HG03045 (cell line): Measurements from ENCODE around the gene FURIN.
"Not testable (repeated sequence)": the region's sequence is repeated elsewhere in the genome, so short reads cannot be mapped to it uniquely, and the experiment has no call there.

ENCODE experiments used
- ATAC-seq: cut with Tn5 transposase; IDR thresholded peaks from one replicate; pipeline ENCODE4 v1.9.1; 2021; ENCODE audit warnings: mild to moderate bottlenecking, moderate library complexity; ENCODE audit not compliant: unreplicated experiment

FURIN gene

DNA sequence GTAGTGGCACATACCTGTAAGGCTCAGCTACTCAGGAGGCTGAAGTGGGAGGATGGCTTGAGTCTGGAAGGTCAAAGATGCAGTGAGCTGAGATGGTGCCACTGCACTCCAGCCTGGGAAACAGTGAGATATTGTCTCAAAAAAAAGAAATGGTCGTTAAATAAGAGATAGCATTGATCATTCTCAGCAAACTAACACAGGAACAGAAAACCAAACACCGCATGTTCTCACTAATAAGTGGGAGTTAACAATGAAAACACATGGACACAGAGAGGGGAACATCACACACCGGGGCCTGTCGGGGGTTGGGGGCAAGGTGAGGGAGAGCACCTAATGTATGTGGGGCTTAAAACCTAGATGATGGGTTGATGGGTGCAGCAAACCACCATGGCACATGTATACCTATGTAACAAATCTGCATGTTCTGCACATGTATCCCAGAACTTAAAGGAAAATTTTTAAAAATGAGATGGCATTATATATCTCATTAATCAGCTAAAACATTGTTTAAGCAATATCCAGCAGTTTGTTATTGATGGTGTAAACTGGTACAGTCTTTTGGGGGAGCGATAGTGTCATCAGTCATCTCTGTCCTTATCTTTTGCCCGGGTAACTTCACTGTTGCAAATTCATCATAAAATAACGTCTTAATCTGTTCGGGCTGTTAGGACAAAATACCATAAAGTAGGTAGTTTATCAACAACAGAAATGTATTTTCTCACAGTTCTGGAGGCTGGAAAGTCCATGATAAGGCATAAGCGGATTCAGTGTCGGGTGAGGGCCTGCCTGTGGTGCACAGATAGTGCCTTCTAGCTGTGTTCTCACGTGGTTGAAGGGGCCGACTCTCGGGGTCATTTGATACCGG, 33.0 kb downstream of the FURIN start:
- ATAC-seq = no peak

DNA sequence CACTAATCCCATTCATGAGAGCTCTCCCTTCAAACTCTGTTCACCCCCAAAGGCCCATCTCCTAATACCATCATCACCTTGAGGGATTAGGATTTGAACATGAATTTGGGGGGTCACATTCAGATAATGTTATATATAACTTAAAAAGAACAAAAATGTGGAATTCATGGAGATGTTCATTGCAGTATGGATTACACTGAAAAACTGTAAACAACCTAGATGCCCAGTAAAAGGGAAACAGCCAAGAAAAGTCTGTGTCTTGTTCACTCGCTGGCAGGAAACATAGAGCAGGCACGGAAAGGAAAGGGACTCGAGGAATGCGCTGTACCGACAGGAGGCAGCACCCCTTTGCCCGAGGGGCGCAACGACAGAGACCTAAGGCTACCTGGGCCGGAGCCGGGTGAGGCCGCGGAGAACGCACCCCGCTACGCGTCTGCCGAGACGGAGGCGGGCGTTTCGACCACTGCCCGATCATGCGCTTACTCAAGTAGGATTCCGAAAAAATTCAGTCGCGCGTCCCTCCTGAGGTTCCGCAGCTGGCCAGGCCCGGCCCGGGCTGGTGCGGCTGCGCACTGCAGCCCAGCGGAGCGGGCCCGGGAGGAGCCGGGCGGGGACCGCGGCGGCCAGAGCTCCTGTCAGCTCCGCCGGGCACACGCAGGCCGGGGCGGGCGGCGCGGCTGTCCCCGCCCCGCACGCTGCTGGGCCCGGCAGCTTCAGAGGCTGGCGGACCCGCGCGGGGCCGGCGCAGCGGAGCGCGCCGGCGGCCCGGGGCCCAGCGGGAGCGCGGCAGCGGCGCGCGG, 33.9 kb downstream of the FURIN start:
- peak; percentile 72 for ATAC-seq

DNA sequence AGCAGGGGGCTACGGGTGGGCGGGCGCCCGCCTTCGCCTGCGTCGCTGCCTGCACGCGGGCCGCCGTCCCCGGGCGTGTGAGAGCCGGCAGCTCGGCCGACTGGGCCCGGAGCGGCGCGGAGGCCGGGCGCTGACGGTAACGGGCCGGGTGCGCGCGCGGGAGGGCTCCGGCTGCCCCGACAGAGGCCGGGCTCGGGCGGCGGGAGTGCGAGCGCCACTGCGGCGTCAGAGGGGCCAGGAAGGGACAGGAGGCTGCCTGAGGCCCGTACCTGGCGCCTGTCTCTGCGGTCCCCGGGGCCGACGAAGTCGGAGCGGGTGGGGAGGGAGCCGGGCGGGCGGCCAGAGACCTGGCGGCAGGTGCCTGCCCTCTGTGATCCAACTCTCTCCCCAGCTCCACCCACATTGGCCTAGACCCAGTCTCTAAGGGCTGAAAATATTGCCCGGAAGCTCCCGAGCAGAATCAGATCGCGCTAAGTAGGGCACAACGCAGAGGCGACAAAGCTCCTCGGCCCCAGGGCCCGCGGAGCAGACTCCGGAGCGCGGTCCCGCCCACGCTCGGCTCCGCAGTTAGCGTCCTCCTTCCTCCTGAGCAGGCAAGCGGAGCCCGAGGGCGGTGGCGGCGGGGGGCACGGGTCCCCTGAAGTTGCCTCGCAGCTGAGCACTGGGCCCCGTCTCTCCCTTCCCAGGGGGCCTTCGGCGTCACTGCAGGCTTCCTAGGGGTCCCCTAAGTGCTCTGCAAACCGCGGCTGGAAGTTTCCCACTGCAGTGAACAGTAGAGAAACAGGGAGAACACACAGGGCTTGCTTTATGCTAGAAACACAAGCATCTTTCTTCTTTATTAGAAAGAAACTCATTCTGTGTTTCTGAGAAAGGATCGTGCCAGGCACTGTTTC, 34.7 kb downstream of the FURIN start, which contains the start of gene MAN2A2:
TSS of gene MAN2A2 (plus strand) at position 463 of the 893 bp plus-strand sequence. CDS start 906 bp downstream, outside the sequence.
- peak; percentile 48 for ATAC-seq

DNA sequence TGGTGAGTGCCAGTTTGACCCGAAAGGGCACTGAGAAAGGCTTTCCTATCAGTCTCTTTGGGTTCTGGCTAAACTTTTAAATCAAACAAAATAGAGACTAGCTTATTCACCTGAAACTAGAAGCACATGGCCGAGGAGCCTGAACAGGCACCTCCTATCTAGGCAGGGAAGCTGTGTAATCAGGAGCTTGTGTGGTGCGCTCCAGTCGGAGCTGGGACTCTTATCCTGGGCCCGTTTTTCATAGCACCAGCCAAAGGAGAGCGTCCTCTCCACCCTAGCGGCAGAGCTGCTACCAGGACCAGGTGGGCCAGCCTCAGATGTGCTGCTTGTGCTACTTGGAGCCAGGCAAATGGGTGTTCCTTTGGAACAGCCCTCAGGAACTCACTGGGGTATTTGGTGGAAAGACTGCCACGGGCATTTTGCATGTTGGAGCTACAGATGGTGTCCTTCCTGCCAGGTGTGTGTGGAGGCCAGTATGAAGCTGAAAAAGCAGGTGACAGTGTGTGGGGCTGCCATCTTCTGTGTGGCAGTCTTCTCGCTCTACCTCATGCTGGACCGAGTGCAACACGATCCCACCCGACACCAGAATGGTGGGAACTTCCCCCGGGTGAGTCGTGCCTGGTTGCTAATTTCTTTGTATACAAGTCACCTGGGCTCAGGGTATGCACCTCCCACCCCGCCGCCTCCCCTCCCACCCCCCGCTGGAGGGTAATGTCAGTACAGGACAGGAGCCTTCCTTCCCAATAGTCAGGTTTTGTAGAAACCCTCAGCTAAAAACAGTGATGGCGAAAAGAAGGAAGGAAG, 35.5 kb downstream of the FURIN start:
- ATAC-seq = no peak

DNA sequence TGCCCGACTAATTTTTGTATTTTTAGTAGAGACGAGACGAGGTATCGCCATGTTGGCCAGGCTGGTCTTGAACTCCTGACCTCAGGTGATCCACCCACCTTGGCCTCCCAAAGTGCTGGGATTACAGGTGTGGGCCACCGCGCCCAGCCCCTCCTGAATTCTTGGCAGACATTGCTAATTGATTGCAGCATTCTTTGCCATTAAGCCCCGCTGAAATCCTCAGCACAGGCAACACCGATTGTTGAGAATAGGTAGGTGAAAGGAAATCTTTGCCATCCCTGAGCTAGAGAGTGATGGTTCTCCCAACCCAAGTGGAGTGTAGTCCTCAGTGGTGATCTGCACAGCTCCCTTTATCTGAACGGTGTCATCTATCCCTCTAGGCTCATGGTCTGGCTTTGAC, 36.4 kb downstream of the FURIN start:
- no peak for ATAC-seq

DNA sequence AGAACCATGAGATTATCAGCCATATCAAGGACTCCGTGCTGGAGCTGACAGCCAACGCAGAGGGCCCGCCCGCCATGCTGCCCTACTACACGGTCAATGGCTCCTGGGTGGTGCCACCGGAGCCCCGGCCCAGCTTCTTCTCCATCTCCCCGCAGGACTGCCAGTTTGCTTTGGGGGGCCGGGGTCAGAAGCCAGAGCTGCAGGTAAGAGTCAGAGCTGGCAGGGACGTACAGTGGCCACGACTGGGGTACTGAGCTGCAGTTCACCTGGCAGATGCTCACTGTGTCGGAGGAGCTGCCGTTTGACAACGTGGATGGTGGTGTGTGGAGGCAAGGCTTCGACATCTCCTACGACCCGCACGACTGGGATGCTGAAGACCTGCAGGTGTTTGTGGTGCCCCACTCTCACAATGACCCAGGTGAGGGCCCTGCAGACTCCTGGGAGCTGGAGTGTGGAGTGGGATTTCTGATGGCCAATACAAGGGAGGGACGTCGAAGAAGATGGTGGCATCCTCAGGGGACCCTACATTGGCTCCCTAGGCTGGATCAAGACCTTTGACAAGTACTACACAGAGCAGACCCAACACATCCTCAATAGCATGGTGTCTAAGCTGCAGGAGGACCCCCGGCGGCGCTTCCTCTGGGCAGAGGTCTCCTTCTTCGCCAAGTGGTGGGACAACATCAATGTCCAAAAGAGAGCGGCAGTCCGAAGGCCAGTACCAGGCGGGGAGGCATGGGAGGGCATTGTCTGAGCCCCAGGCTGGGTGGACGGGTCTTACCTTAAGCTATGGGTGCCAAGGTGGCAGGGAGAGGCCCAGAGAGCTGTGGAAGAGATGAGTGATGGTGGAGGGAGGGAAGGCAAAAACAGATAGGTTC, 37.2 kb downstream of the FURIN start:
- ATAC-seq = no peak

DNA sequence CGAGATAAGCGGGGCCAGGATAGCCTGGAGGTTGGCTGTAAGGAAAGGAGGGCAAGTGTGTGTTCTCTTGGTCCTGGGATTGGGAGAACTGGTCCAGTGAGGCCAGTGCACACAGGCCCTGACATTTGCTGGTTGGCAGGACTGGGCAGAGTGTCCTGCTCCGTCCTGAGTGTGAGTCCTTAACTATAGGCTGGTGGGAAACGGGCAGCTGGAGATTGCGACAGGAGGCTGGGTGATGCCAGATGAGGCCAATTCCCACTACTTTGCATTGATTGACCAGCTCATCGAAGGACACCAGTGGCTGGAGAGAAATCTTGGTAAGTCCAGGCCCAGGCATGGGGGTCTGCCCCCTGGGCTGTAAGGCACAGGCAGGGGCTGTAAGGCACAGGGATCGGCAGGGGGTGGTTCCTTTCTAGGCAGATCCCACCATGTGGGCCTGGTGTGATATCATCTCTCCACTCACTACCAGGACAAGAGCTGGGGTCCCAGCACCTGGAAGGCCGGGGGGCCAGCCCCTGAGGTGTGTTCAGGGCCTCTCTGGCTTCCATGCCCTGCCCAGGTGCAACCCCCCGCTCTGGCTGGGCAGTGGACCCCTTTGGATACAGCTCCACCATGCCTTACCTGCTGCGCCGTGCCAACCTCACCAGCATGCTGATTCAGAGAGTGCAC, 37.9 kb downstream of the FURIN start:
- ATAC-seq = no peak

DNA sequence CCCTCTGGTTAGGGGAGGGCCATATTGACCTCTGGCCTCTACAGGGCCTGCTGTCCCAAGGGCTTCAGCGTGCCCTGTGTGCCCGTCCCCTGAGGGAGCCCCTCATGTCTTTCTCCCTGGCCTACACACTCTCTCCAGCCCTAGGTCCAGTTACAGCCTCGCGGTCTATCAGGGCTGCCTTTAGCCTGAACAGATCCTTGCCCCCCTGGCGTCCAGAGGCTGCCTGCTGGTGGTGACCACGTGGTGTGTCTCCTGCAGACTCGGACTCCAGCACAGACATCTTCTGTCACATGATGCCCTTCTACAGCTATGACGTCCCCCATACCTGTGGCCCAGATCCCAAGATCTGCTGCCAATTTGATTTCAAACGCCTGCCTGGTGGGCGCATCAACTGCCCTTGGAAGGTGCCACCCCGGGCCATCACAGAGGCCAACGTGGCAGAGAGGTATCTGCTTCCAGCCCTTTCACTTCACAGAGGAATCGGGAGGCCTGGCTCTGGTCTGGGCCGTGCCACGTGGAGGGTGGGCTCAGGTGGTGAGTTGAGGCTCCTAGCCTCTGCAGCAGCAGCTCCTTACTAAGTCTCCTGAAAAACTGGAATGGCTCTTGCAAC, 38.8 kb downstream of the FURIN start:
- no peak for ATAC-seq

DNA sequence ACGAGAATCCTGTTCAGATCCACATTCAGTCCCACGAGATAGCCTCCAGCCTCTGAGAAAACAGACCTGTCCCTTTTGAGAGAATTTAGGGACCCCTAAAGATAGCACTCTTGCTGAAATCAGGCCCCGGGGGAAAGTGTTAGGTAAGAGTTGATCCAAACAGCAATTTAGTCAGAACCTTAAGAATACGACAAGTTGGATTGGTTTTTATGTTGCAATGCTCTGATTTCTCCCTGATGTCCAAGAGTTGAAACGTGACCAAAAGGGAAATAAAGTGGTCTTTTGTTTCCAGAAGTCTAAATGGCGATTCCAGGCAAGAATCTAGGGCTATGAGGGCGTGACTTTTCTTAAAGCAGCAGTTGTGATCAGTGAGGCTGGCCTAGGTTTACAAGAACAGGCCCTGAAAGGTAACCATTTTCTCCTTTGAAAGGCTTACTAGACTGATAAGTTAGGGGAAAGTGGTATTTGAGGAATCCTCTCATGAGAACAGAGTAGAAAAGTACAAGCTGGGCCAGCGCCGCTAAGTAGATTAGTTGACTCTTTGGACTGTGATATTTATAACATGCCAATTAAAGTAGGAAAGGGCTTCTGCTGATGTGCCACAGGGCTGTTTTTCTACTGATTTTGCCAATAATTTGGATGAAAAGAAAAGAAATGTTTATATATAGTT, 39.6 kb downstream of the FURIN start:
- no peak for ATAC-seq

DNA sequence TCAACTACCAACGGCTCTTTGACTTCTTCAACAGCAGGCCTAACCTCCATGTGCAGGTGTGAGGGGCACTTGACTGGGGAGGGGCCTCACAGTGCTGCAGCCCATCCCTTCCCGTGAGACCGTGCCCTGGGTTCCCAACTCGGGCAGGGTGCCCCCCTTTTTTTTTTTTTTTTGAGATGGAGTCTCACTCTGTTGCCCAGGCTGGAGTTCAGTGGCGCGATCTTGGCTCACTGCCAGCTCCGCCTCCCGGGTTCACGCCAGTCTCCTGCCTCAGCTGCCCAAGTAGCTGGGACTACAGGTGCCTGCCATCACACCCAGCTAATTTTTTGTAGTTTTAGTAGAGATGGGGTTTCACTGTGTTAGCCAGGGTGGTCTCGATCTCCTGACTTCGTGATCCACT, 41.1 kb downstream of the FURIN start:
- ATAC-seq = not testable (repeated sequence)

DNA sequence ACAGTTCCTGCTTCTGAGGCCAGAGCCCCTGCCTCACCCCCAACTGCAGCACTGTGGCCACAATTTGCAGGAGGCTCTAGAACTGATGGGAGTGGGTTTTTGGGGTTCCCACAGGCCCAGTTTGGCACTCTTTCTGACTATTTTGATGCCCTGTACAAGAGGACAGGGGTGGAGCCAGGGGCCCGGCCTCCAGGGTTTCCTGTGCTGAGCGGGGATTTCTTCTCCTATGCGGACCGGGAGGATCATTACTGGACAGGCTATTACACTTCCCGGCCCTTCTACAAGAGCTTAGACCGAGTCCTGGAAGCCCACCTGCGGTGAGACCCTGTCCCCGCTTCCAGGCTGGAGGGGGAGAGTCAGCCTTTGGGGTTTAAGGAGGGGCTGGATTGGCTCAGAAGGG, 41.6 kb downstream of the FURIN start:
- no peak for ATAC-seq

DNA sequence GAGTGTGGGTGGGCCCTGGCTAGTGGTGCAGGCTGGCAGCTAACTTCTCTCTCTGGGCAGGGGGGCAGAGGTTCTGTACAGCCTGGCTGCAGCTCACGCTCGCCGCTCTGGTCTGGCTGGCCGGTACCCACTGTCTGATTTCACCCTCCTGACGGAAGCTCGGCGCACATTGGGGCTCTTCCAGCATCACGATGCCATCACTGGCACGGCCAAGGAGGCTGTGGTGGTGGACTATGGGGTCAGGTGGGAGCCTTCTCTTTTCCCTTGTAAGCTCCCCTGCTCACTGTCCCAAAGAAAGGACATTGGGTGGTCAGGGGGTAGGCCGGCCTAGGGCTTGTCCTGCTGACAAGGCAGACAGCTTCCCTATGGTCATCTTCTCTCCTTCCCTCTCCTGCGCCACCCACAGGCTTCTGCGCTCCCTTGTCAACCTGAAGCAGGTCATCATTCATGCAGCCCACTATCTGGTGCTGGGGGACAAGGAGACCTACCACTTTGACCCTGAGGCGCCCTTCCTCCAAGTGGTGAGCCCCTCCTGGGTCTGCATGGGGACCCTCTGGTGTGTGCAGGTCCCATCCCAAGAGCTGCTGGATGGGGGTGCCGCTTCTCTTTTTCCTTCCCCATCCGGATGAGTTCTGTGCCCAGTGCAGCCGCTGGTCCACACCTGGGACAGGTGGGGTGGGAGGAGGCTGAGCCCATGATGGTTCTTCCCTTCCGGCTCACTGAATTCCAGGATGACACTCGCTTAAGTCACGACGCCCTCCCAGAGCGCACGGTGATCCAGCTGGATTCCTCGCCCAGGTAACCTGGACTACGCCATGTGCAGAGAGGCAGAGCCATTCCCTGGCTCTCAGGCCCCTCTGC, 42.3 kb downstream of the FURIN start:
- ATAC-seq = no peak

DNA sequence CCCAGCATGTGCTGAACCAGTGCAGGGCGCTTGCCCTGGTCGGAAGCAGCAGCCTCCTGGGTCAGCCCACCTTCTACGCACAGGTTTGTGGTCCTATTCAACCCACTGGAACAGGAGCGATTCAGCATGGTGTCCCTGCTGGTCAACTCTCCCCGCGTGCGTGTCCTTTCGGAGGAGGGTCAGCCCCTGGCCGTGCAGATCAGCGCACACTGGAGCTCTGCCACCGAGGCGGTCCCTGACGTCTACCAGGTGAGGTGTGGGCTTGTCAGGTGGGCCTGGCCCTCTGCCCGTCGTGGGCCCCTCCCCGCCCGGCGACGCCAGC, 42.9 kb downstream of the FURIN start:
- ATAC-seq = no peak

DNA sequence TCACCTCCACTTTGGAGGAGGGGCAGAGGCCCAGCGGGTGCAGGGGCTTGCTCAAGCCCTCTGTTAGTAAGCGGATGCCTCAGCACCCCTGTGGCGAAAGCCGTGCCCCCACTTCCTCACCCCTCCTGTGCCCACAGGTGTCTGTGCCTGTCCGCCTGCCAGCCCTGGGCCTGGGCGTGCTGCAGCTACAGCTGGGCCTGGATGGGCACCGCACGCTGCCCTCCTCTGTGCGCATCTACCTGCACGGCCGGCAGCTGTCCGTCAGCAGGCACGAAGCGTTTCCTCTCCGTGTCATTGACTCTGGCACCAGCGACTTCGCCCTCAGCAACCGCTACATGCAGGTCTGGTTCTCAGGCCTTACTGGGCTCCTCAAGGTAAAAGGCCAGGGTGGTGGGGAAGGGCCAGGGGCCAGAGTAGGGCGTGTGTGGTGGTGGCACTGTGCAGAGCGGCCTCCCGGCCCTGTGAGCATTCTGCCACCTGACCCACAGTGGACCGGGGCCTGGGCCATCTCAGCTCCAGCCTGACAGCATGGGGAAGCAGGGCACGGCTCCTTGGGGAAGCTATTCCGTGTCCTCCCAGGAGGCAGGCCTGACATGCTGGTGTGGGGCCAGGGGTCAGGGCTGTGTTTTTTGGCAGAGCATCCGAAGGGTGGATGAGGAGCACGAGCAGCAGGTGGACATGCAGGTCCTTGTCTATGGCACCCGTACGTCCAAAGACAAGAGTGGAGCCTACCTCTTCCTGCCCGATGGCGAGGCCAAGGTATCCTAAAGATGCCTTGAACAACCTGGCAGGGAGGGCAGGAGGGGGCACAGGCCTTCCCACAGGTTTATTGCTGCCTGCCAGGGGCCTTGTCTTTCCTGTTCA, 43.8 kb downstream of the FURIN start:
- ATAC-seq = no peak

DNA sequence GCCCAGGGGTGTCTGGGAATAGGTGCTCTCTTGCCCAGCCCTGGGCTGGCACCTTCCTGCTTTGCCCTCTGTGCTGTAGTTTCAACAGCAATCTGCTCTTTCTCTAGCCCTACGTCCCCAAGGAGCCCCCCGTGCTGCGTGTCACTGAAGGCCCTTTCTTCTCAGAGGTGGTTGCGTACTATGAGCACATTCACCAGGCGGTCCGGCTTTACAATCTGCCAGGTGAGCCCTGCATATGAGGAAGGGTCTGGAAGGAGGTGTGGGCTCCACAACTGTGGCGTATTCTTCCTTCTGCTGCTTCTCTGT, 44.3 kb downstream of the FURIN start:
- ATAC-seq = no peak

DNA sequence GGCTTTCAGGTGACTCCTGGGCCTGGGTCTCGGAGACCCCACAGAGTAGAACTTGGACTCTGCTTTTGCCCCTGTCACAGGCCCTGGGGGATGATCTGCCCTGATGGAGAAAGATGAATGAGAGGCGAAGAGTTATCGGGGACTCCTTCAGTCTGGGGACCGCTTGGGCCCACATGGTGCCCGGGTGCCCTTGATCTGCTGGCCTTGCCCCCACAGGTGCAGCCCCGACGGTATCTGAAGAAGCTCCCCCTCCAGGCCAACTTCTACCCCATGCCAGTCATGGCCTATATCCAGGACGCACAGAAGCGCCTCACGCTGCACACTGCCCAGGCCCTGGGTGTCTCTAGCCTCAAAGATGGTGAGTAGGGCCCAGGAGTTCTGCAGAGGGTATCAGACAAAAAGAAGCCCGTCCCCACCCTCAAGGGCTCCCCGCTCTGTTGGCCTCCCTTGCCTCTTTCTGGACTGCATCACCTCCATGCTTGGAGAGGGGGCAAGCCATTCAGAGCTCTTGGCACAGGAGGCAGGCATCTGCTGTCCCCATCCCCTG, 45.1 kb downstream of the FURIN start:
- no peak for ATAC-seq
